ENCODE data around the gene TMEM98.

GRCh38 chr17:32949181-32949580 is 21.2 kb downstream of the TMEM98 start:
- TF ChIP-seq CTCF (conservative IDR thresholded peaks at IDR 0.05; ENCODE audit: low read depth, low read length) (no peak), POLR2A (IDR thresholded peaks at IDR 0.05; ENCODE audit: low read depth, low read length) (no peak), RFX5 (IDR thresholded peaks at IDR 0.05; ENCODE audit: low read depth, low read length) (no peak), MAFK (IDR thresholded peaks at IDR 0.05; ENCODE audit: low read depth, low read length) (no peak), MAZ (IDR thresholded peaks at IDR 0.05; ENCODE audit: borderline replicate concordance, low read depth, low read length) (no peak), SMC3 (IDR thresholded peaks at IDR 0.05; ENCODE audit: low read depth, low read length) (no peak), MXI1 (IDR thresholded peaks at IDR 0.05; ENCODE audit: borderline replicate concordance, low read depth, low read length) (no peak), USF2 (IDR thresholded peaks at IDR 0.05; ENCODE audit: low read depth, low read length) (no peak), NFE2L2 (IDR thresholded peaks at IDR 0.05; ENCODE audit: low read depth, low read length) (no peak), CHD1 (IDR thresholded peaks at IDR 0.05; ENCODE audit: low read depth, low read length) (no peak), CEBPB (IDR thresholded peaks at IDR 0.05; ENCODE audit: low read depth, low read length) (no peak), FOS (IDR thresholded peaks at IDR 0.05; ENCODE audit: low read depth, low read length) (no peak)

Data from IMR-90 (cell line).